HG03439 (cell line): ENCODE results near the gene RAB6A.
A peak's percentile ranks its signal among the peaks of the same experiment; 100 is the strongest.
"Not testable (repeated sequence)": the region's sequence is repeated elsewhere in the genome, so short reads cannot be mapped to it uniquely, and the experiment has no call there.

Source experiments
- ATAC-seq: cut with Tn5 transposase; IDR thresholded peaks from one replicate; pipeline ENCODE4 v1.9.1; 2021; ENCODE audit warnings: mild to moderate bottlenecking, moderate library complexity; ENCODE audit not compliant: unreplicated experiment

RAB6A gene

DNA sequence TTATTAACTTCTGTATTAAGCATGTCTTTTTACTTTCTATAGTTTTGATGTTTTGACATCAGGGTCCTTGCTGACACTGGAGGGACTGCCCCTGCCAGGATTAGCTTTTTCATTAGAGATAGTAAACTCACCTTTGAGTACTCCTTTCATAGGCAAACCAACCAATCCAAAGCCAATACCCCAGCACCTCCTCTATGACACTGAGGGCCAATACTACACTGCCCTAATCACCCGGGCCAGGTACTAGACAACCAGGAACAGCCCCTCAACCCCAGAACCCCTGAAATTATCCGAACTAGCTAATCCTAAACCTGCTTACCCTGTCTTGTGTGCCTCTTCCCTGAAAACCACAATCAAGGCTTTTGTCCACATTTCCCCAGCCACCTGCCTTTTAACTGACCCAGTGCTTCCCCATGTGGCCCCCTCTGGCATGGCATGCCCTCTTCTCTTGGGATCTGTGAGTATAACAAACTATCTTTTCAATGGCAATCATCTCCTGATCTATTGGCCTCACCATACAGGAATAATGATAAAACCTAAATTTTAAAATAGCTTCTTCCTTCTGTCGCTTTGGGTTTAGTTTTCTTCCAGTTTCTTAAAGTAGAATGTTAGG lies 31.2 kb downstream of the RAB6A start:
- ATAC-seq, result no peak

DNA sequence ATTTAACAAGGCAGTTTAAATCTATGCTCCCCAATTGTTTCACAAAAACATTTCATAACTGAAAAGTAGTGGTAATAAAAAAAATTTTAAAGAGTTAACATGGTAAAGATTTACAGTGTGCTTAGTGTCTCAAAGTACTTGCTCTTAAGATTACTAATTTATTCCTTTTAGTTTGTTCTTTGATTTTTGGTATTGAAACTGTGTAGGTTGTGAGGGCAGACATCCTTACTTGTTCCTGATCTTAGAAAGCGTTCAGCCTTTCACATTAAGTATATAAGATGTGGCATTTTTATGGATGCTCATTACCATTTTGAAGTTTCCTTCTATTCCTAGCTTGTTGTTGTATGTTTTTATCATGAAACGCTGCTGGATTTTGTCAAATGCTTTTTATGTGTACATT lies 32.9 kb downstream of the RAB6A start:
- no peak for ATAC-seq

- ATAC-seq, result no peak
Observed at GRCh38 chr11:73726825-73727224, 34.0 kb downstream of the RAB6A start.

- no peak for ATAC-seq
Observed at GRCh38 chr11:73717136-73717535, 43.7 kb downstream of the RAB6A start.

DNA sequence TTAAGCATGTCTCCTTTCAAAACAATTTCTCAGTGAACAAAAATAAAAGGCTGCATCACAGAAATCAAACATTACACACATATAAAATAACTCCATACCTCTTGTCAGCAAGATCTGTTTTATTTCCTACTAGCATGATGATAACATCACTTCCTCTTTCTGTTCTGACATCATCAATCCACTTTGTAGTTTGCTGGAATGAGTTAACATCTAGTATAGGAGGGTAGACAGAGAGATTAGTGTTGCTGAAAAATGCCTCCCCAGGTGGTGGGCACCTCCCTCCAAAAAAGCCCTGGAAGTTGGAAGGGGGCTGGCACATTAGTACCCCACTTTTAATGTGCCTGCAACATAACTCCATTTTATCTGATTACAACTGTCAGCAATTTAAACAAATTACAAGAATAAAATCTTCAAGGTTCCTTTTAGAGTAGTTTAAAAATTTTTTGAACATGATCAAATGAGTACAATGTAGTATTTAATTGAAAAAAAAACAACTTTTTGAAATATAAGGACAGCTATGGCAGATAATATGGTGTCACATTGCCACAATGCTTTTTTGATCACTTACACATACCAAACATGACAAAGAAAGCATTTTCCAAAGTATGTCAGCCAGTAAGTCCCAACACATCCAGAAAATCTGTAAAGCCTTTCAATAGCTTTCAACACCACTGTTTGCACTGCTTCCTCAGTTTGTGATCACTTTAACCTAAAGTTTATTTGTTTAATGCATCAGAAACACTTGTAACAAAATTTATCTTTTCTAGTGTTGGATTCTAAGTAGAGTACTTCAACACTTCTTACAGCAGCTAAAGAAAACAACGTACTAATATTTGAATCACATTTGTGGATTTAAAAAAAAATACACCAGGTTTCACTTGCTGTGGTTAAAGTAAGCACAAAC lies 44.5 kb downstream of the RAB6A start:
- no peak for ATAC-seq

DNA sequence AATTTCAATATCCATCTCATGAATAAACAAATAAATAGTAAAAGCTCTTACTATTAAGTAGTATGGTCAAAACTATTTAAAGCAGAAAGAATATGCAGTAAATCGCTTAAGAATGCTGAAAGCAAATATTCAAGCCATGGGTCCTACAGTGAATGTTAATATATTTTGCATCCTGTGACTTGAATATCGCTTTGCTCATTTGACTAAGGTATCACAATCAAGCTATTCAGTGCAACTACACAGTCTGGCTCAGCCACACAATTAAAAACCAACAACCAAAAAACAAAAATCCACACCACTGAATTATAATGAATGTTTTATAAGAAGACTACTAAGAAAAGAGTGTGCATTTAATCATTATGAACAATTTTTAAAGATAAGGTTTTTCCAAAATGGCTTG lies 45.3 kb downstream of the RAB6A start:
- no peak for ATAC-seq

- ATAC-seq, result no peak
Observed at GRCh38 chr11:73710964-73711363, 49.9 kb downstream of the RAB6A start.

GRCh38 chr11:73705053-73705452 lies 55.8 kb downstream of the RAB6A start:
- ATAC-seq, result no peak

- ATAC-seq, result no peak
Observed at GRCh38 chr11:73693899-73694525, 66.9 kb downstream of the RAB6A start.

DNA sequence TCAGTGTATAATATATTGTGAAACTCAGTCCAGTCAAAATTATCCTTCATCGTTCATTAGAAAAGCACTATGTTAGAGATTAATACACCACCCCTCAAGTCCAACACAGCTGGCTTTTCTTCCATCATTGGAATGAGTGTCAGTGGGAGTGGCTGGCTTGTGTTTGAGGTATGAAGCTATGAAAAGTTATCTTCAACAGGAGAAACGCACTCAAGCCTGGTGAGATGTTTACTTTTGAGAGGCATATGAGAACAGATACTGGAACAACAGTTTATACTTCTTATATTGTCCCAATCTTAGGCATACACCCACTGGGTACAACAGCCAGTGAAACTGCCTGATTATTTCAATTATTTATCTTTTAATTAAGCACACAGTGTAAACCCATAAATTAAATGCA lies 80.2 kb downstream of the RAB6A start:
- no peak for ATAC-seq

GRCh38 chr11:73676552-73676951 lies 84.3 kb downstream of the RAB6A start:
- ATAC-seq, result not testable (repeated sequence)

- no peak for ATAC-seq
Observed at GRCh38 chr11:73671701-73672100, 89.2 kb downstream of the RAB6A start.

DNA sequence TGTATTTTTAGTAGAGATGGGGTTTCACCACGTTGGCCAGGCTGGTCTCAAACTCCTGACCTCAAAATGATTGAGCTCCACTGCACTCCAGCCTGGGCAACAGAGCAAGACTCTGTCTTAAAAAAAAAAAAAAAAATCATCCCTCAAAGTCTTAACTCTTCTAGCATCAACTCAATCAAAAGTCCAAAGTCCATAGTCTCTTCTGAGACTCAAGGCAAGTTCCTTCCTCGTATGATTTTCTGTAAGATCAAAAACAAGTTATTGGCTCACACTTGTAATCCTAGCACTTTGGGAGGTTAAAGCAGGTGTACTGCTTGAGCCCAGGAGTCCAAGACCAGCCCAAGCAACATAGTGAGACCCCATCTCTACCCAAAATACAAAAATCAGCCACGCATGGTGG lies 90.1 kb downstream of the RAB6A start:
- no peak for ATAC-seq

- ATAC-seq, result no peak
Observed at GRCh38 chr11:73667891-73668290, 93.0 kb downstream of the RAB6A start.

GRCh38 chr11:73664877-73665276 lies 96.0 kb downstream of the RAB6A start:
- ATAC-seq, result no peak

- ATAC-seq, result no peak
Observed at GRCh38 chr11:73663604-73664495, 97.0 kb downstream of the RAB6A start.

DNA sequence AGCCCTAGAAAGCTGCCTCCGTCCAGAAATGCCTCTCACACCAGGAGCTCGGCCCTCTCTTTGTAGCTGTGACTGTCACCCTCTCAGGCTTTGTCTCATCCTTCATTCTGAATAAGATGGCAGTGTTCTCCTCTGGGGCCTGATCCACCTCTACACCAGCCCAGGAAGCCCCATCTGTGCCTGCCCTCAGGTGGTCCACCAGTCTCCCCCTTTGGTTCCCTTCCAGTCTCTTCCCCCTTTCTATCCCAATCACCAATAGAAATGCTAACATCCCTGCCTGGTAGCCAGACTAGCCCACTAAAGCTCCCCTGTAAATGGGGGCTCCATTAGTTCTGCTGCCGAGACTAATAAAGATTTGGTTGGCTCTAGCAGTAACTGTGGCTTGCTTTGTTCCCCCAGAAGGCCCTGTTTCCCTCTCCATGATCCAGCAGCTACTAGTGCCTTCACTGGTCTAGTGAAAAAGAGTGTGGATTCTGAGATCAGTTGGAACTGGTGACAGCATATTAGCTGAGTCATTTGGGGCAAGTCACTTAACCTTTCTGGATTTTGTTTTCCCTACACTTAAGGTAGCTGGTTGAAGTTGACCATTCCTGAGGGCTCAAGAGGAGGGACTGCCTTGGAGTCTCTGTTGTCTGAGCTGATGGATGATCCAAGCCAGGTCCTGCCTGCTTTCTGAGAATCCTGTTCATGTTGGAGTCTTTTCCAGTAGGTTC lies 98.3 kb downstream of the RAB6A start:
- ATAC-seq, result no peak

DNA sequence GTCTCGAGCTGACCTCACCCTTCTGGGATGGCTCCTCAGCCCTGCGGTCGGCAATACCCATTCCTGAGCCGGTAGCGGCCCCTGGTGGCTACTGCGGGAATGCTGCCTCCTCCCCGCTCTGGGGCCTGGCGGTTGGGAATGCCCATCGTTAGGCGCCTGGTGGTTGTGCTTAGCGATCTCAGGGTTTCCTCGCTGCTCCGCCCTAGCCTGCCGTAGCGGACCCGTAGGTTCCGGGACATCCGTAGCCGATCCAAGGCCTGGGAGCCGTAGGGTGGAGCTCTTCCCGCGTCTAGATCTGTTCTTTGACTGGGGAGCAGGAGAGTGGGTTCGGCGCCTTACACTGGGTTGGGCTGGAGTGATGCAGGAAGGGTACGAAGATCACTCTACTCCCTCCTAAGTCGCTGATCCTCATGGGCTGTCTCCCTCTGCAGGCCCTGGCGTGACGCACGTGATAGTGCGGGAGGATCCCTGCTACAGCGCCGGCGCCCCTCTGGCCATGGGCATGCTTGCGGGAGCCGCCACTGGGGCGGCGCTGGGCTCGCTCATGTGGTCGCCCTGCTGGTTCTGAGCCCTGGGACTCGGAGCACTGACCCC lies 99.7 kb downstream of the RAB6A start:
- ATAC-seq, result peak; percentile 73

GRCh38 chr11:73660497-73661034 lies 100.3 kb downstream of the RAB6A start:
- no peak for ATAC-seq

- no peak for ATAC-seq
Observed at GRCh38 chr11:73659961-73660360, 100.9 kb downstream of the RAB6A start.
